Islet precursor cell (in vitro differentiated cells): ENCODE data around the gene TRIAP1.

ENCODE experiments used
- DNase-seq: peaks from one replicate; pipeline ENCODE4 v3.0.0-alpha.2; 2018

Gene TRIAP1

DNA sequence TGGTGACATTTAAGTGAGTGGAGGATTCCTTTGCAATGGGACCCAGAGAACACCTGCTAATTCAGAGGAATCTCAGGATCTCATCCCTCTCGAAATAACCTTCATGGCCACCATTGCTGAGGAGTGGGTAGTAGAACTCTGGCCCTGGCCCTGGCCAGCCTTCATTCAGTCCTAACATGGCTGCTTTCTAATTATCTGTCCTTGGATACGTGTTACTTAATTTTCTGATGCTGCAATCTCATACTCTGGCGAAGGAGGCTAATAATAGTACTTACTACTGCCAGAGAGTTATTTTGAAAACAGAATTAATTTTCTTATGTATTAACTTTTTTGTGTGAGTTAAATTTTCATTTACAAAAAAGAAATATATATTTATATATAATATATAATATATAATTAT is 20.4 kb downstream of the TRIAP1 start:
- DNase-seq = no peak

DNA sequence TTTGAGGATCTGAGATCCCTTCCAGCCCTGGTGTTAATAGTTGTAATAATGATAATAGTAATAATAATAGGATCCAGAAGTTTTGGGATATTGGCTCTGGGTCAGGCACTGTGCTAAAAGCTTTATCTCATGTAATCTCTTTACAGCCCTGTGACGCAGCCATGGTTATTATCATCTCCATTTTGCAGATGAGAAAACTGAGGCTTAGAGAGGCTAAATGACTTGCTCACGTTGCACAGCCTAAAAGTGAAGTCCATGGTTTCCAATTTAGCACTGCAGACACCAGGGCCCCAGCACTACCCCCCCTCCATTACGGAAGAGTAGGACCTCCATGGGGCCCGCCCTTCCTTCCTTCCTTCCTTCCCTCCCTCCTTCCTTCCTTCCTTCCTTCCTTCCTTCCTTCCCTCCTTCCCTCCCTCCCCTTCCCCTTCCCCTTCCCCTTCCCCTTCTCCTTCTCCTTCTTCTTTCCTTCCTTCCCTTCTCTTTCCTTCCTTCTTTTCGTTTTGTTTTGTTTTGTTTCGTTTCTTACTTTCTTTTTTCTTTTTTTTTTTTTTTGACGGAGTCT is 23.2 kb downstream of the TRIAP1 start:
- DNase-seq = no peak

DNA sequence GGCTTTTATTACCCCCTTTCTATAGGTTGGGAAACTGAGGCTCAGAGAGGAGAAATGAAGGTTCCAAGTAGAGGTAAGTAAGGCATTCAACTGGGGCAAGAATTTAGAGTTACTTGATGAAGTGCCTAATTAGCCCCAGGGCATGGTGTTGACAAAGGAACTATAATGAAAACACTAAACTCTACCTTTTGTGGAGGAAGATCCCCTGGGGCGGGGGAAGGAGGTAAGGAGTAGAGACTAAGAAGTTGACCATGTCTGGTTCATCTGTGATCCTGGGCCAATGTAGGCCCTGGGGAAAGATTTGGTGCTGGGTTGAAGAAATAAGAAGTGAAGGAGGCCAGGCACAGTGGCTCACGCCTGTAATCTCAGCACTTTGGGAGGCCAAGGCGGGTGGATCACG is 24.5 kb downstream of the TRIAP1 start:
- peak; percentile 71 for DNase-seq

DNA sequence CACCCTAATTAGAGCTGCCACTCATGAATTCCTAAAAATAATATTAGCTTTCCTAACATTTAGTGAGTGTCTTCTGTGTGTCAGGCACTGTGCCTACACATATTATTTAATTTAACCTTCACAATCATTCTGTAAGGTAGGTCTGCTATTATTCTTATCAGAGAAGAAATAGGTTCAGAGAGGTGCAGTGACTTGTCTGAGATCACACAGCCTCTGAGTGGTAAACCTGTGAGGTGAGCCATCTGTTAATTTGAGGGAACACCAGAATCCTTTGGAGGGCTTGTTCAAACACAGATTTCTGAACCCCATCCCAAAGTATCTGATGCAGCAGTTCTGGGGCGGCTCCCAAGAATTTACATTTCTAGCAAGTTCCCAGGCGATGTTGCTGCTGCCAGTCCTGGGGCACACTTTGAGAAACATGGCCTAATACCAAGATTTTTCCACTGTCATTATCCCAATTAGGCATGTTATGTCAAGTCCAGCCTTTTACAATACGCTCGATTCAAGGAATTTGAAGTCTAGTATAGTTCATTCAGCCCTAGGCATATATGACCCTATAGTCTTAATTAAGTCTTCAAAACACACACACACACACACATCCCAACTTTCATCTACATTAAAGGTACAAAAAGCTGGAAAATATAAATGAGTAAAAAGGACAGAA is 28.1 kb downstream of the TRIAP1 start:
- no peak for DNase-seq

DNA sequence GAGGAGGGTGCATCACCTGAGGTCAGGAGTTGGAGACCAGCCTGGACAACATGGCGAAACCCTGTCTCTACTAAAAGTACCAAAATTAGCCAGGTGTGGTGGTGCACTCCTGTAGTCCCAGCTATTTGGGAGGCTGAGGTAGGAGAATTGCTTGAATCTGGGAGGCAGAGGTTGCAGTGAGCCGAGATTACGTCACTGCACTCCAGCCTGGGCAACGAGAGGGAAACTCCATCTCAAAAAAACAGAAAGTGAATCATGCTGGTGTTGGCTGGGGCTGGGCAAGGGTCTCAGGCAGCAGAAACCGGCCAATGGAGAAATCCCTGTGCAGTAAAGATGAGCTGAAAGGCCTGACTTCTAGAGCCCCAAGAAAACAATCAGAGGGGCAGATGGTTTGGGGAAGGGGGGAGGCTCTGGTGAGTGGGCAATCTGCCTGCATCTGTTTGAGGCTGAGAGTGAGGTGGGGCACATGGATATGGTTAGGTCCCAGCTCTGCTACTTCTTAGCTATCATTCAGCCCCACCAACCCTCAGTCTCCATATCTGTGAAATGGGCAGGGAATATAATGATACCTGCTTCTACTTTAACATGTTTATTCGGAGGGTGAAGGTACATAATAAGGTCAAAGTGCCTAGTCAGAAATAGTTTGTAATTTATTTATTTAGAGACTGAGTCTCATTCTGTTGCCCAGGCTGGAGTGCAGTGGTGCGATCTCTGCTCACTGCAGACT is 29.5 kb downstream of the TRIAP1 start:
- no peak for DNase-seq

DNA sequence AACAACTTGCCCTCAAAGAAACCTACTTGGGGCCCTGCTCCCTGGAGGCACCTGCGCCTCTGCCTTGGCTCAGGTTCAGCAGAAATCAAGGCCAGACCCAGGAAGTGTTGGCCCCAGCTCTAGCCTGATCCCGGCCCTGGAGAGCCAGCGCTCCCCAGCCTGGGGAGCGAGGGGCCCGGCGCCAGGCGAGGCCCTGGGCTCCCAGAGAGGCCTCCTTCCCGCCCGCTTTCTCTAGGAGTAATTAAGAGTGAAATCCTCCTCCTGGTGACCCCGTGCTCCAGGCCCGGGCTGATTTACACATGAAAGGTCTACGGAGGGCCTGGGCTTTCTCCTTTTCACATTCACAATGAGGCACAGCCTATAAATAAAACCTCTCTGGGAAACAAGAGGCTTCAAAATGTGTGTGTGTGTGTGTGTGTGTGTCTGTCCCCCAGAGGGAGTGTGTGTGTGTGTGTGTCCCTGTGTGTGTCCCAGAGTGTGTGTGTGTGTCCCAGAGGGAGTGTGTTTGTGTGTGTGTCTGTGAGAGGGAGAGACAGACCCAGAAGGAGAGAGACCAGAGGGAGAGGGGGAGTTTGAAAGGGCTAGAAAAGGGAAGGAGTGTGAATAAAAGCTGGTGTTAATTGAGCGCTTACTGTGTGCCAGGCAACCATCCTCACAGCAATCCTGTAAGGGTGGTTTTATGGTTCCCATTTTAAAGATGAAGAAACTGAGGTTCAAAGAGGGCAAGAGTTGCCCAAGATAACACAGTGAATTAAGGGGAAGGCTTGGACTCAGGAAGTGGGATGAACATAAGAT is 32.1 kb downstream of the TRIAP1 start:
- peak; percentile 81 for DNase-seq

DNA sequence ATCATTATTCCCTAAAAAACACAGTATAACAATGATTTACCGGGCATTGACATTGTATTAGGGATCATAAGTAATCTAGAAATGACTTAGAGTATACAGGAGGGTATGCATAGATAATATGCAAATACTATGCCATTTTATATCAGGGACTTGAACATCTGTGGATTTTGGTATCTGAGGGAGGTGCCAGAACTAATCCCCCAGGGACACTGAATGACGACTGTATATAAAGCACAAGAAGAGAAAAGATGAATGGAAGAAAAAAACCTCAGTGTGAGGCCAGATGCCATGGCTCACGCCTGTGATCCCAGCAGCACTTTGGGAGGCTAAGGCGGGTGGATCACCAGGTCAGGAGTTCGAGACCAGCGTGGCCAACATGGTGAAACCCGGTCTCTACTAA is 33.8 kb downstream of the TRIAP1 start:
- DNase-seq = no peak

DNA sequence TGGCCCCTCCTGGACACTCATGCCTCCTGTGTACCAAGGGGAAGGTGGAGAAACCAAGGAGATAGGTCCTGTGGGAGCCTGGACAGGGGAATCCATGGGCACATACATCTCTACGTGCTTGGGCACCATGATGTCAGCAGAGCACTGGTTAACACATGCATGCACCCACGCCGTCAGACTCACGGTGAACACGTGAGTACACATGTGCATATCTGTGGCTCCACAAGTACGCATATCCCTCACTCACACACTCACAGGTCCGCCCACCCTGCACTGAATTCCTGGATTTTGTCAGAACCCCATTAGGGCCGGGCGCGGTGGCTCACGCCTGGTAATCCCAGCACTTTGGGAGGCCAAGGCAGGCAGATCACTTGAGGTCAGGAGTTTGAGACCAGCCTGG is 37.4 kb downstream of the TRIAP1 start:
- no peak for DNase-seq

DNA sequence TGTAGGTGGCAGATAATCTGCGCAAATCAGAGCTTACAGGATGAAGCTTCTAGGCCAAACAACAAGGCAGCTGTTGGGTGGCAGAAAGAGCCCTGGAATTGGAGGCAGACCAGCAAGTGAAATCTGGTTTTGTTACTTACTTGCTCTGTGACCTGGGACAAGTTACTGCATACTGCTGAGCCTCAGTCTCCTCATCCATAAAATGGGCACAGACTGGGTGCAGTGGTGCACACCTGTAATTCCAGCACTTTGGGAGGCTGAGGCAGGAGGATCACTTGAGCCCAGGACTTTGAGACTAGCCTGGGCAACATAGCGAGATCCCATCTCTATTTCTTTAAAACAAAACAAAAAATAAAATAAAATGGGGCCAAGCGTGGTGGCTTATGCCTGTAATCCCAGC is 39.6 kb downstream of the TRIAP1 start:
- no peak for DNase-seq

DNA sequence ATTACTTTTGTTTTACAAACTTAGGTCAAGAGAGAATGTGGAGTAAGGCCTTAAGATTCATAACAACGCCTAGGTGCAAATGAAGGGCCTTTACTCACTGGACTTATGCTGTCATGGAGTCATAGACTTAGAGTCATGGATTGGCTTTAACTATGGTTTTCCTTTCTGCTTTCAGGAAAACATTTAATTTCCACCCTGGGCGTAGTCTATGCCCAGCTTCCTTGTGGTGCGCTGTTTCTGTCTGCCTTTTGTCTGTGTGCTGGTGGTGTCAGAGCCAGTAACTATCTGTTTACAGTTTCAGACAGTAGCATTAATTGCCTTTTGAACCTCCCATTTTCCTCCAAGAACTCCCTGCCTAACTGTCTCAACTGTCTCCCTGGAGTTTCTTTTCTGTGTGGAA is 40.1 kb downstream of the TRIAP1 start:
- no peak for DNase-seq

DNA sequence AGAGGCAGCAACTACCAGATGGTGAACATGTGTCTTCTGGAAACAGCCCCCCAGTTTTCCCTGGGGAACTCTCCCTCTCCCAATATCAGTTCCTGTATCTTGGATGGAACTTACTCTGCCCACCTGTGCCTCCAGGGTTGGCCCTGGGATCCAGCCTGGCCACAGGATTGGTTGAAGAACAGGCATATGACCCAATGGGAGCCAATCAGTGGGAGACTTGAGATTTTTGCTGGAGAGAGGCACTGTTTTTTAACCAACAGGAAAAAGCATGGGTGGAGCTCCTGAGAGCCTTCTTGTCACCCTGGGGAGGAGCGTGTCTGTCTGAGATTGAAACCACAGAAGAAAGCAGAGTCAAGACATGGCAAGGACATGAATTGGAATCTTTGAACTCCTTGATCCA is 41.9 kb downstream of the TRIAP1 start:
- DNase-seq = no peak

DNA sequence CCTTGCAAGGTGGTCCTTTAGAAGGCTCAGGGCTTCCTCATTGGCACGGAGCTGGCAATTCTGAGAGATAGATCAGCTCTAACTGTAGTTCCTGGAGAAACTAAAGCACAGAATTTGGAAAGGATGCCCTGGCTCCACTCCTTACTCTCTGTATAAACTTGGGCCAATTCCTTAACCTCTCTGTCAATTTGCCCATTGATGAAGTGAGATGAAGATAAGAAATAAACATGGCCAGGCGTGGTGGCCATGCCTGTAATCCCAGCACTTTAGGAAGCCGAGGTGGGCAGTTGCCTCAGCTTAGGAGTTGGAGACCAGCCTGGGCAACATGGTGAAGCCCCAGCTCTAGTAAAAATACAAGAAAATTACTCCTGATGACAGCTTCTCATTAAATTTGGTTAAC is 42.3 kb downstream of the TRIAP1 start:
- DNase-seq = no peak

DNA sequence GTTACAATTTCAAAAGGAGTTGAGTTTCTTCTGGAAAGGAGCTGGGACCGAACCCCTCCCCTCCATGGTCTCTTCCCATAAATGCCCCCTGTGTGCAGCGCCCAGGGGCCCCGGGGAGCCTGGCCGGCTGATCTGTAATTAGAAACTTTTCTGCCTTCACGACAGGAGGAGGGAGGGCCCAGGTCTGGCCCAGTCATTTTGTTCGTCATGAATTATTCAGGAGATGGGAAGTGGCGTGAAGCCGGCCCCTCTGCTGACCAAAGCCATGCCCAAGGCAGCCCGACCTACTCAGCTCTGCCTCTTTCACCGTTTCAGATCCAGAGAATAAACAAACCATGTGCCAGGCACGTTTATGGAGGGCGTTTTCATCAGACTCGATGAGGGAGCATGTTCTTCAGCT is 44.0 kb downstream of the TRIAP1 start:
- peak; percentile 88 for DNase-seq

DNA sequence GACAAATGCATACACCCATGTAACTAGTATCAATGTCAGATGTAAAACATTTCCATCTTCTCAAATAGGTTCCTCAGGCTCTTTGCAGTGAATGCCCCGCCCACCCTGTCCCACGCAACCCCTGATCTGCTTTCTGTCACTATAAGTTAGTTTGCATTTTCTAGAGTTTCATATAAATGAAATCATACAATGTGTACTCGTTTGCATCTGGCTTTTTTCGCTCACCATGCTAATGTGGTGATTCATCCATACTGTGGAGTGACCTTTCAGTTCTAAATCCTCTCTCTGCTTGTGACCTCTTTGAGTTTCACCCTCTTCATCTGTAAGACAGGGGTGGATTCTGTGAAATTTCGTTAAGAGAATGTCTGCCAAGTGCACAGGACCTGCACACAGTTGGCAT is 46.7 kb downstream of the TRIAP1 start:
- DNase-seq = no peak

DNA sequence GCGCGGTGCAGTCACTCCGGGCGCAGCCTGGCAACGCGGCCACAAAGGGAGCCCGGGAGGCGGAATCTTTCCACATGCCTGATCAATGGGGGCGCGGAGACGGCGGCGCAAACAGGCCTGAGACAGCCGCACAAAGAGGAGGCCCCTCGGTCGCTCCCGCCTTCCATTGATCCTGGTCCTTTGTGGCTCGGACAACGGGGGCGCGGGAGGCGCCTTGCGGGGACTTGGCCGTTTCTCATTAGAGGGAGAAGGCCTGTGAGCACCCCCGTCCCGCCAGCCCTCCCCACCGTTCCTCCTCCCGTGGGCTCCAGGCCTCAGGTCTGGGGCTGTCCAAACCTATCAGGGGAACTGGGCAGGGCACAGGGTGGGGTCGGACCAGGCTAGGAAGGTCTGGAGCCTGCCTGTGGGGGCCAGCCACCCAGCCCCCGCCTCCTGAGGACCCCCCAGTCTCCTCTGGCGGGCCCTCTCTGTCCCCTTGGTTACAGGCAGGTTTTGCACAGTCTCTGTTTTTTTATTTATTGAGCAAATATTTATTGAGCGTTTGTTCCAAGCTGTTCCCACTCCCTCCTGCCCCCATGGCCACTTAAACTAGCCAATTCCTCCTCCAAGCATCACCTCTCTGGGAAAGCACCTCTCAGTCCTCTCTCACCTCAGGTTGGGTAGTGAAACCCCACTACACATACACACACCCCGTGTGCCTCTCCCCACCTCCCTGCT is 48.2 kb downstream of the TRIAP1 start:
- DNase-seq = no peak

DNA sequence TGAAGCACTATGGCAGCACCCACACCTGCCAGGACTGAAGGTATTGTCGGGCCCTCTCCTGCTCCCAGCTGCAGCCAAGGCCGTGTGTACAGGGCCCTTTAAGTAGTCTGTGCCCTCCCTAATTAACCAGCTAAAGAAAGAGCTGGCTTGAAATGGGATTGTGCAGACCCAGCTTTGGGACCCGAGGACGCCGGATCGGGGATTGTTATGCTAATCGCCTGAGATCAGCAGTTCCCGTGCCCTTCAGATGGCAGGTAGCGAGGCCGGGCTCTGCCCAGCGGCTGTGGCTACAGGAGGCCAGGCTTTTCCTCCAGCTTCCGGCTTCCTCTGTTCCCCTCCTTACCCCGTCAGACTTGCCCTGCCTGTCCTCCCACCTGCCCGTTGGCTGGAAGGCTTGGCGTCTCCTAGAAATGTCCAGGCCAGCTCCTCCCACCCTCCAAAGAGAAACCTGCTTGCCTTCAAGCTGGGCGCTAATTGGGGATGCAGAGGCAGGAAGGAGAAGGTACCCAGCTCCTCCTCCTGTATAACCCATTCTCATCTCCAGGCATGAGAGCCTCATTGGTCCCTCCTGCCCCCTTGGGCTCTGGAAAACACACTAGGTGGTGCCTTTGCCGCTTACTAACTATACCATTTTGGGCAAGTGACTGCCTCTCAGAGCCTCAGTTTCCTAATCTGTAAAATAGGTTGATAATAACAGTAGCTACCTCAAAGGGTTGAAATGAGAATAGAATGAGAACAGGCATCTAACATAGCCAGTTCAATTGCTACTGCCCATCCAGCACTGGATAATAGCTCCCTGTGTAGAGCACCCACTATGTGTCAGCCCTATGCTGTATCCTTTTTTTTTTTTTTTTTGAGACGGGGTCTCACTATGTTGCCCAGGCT is 51.5 kb downstream of the TRIAP1 start:
- DNase-seq = peak; percentile 97
